GM21619 (cell line): ENCODE measurements around the gene MPZL1.
"Not testable (repeated sequence)": the region's sequence is repeated elsewhere in the genome, so short reads cannot be mapped to it uniquely, and the experiment has no call there.

Experiments
- ATAC-seq: cut with Tn5 transposase; IDR thresholded peaks from one replicate; pipeline ENCODE4 v1.9.1; 2021; ENCODE audit not compliant: unreplicated experiment

Gene MPZL1

DNA sequence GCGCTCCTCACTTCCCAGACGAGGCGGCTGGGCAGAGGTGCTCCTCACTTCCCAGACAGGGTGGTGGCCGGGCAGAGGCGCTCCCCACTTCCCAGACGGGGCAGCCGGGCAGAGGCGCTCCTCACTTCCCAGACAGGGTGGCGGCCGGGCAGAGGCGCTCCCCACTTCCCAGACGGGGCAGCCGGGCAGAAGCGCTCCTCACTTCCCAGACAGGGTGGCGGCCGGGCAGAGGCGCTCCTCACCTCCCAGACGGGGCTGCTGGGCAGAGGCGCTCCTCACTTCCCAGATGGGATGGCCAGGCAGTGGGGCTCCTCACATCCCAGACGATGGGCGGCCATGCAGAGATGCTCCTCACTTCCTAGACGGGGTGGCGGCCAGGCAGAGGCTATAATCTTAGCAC lies 84.5 kb downstream of the MPZL1 start:
- not testable (repeated sequence) for ATAC-seq

DNA sequence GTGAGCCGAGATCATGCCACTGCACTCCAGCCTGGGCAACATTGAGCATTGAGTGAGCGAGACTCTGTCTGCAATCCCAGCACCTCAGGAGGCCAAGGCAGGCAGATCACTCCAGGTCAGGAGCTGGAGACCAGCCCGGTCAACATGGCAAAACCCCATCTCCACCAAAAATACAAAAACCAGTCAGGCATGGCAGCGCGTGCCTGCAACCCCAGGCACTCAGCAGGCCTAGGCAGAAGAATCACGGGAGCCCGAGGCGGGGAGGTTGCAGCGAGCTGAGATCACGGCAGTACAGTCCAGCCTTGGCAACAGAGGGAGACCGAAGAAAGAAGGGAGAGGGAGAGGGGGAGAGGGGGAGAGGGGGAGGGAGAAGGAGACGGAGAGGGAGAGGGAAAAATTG lies 84.9 kb downstream of the MPZL1 start:
- ATAC-seq = not testable (repeated sequence)

DNA sequence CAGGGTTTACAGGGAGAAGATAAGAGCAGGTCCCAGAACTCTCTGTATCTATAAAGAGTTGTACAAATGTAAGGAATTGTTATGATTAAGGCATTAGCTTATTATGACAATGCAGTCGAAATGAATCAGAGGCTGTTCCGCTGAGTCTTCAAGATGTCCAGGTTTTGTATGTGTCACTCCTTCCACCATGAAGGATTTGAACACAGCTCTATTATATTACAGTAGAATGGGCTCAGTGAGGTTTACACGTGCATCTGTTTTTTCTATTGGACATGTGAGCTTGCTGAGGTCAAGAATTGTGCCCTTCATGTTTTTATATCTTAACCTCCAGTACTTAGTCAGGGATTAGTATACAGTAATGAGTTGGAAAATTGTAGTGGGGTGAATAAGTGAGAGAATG lies 86.3 kb downstream of the MPZL1 start:
- ATAC-seq = no peak

DNA sequence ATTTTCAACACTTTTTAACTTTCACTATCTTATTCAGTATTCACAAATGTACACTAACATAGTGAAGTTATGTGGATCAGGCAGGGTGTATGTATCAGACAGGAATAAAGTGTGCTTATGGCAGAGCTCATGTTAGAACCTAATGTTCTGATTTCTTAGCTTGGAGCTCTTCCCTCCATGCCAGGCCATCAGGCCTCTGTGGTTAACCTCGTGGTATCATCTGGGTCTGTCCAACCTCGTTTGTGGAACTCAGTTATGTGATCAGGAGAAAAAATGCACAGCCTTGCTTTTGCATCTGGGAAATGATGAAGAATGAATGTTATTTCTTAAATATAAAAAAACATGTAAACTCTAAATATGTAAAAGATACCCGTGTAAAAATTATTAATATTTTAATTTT lies 86.9 kb downstream of the MPZL1 start:
- no peak for ATAC-seq

DNA sequence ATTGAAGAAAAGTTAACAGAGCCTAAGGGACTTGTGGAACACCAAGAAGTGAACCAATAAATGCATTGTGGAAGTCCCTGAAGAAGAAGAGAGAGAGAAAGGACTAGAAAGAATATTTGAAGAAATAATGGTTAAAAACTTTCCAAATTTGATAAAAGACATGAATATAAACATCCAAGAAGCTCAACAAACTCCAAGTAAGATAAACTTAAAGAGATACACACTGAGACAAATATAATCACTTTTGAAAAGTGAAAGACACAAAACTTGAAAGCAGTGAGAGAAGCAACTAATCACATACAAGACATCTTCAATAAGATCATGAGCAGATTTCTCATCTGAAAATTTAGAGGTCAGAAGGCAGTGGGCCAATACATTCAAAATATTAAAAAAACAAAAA lies 91.2 kb downstream of the MPZL1 start:
- no peak for ATAC-seq

DNA sequence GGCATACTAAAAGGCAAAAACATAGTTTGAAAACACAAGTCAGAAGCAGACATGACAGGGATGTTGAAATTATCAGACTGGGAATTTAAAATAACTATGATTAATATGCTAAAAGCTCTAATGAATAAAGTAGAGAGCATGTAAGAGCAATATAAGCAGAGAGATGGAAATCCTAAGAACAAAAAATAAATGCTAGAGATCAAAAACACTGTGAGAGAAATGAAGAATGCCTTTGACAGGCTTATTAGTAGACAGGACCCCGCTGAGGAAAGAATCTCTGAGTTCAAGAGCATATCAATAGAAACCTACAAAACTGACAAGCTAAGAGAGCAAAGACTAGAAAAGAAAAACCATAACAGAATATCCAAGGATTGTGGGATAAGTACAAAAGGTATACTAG lies 93.9 kb downstream of the MPZL1 start:
- ATAC-seq = no peak

DNA sequence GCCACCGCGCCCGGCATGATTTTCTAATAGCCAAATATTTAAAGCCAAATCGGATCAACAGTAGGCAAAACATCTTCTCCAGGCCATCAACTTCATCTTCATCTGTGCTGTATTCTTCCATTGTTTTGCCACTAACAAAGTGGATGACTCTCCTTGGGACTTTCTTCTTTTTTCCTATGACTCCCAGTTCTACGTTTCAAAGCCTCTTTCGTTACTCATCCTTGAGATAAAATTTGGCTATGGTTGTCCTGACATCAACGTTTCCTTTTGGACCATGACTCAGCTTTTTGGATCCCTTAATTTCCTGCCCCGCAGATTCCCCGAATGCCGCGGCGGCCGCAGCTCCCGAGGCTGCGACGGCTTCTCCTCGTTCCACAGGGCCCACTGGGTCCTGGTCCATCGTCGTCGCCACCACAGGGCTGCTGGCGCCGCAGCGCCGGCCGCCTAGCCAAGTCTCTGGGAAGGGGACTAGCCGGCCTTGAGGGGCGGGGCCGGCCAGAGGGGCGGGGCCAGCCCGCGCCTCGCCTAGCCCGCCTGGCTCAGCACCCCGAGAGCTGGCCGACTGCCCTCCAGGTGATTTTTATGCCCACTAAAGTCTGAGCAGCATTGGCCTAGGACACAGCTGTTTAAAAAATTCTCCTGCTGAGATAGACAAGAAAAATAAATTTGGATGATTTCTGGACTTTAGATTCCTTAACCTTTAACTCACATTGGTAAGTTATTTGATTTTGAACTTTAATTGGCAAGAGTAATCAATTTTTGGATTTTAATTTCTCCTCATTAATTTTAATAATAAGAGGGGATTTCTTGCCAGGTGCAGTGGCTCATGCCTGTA lies 98.3 kb downstream of the MPZL1 start:
- no peak for ATAC-seq

DNA sequence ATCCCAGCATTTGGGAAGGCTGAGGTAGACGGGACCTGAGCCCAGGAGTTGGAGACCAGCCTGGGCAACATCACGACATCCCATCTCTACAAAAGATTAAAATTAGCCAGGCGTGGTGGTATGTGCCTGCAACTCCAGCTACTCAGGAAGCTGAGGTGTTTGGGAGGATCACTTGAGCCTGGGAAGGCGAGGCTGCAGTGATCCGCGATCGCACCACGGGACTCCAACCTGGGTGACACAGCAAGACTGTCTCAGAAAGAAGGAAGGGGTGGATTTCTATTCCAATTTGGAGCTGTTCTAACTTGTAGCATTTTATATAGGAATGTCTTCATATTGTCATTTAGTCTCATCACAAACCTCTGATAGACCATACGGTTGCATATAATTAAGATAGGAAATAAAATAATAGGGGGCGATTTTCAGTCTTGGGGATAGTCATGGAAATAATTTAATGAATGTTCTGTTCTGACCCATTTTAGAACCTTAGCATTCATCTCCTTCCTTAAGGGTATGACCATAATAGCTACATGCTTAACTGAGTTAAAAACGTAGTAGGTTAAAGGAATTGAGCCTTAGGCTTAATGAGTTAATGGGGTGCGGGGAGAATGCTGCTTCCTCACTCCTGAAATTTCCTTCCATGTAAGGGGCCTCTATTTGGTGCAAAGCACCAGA lies 99.0 kb downstream of the MPZL1 start:
- no peak for ATAC-seq

DNA sequence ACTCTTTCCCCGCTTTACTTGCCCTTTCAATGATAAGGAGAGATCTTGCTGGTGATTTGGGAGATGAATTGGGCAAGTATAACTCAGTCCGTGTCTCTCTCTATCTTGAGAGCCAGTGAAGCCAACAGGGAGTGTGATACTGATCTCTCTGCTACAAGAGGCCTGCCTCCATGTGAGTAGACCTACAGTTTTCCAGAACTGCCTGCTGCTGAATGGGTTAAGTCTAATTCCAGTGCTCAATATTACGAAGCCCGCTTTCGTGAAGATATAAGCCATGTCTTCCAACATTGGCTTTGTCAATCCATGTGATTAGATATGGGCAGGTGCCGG lies 99.5 kb downstream of the MPZL1 start:
- ATAC-seq = no peak

DNA sequence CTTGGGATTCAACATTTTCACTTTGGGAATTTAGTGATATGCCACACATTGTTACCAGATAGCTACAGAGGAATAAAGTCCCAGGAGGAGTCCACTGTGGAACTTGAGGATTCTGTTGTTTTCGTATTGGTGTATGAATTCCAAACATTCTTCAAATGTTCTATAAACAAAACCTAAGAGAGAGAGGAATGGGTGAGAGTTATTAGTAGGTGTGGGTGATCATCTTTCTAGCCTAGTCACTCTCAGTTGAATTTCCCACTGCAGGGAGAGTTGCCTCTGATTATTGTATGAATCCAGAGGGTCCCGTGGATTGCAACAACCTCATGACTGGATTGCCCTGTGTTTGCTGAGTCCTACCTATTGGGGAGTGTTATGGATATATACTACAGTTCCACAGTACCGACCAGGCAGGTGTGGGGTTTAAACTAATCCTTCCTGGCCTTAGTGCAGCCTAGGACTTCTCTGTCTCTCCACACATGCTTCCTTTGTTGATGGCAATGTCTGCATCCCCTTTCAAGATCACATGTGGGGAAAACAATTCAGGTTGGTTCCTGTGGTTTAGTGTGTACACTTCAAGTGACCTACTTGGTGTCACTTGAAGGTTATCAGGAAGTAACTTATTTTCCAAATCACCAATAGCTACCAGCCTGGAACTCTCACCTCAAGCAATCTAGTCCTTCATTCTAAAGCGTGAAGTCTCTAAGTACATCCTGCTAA lies 100.3 kb downstream of the MPZL1 start:
- no peak for ATAC-seq

DNA sequence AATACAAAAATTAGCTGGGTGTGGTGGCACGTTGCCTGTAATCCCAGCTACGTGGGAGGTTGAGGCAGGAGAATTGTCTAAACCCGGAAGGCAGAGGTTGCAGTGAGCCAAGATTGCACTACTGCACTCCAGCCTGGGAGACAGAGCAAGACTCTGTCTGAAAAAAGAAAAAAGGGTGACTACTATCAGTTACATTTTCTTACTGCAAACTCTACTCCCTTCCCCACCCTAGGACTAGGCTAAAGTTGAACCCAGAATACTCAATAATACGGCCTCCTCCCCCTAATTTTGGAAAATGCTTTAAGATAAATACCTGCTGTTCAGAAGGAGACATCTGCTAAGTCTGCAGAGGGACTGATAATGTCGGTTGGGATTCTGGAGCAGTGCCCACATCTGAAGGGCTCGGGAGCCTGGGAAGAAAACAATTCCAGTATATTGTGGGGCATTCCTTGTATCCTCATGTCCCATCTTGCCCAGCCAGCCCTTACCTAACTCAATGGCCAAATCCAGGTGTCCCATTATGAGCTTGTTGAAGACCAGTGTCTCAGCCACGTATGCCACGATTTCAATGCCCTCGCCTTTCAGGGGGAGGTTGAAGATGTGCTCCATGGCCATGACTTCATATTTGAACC lies 102.5 kb downstream of the MPZL1 start:
- ATAC-seq = no peak

DNA sequence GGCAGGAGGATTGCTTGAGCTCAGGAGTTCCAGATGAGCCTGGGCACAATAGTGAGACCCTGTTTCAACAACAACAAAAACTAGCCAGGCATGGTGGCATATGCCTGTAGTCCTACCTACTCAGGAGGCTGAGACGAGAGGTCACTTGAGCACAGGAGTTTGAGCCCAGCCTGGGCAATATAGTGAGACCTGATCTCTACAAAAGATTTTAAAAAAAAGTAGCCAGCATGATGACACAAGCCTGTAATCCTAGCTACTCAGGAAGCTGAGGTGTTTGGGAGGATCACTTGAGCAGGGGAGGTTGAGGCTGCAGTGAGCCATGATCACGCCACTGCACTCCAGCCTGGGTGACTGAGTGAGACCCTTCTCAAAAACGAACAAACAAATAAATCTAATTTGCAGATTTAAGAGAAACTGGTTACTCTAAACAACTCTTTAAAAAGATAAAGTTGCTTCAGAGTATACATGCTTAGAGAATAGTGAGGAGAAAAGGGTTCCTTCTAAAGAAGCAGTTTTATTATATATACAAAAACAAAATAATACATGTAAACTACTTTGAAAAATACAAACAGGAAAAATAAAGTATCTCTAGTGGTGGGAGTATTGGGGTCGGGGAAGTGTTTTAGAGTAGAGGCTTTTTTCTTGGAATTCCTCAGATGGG lies 103.8 kb downstream of the MPZL1 start:
- ATAC-seq = no peak

DNA sequence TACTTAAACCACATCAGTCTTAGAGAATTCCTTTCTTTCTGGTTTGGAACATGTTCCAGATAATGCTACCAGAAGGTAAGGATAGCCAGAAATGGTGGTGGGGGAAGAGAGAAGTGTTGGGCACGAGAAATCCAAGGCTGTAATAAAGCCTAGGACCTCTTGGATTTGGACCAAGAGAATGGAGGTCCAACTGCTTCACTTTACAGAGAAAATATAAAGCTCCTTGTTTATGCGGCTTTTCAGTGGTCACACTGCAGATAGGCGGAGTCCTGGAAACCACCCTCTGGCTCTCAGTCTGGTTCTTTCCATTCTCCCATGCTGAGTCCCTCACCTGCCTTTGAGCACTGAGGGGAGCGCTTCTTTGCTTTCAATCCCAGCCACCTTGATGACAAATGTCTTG lies 104.3 kb downstream of the MPZL1 start:
- ATAC-seq = no peak

DNA sequence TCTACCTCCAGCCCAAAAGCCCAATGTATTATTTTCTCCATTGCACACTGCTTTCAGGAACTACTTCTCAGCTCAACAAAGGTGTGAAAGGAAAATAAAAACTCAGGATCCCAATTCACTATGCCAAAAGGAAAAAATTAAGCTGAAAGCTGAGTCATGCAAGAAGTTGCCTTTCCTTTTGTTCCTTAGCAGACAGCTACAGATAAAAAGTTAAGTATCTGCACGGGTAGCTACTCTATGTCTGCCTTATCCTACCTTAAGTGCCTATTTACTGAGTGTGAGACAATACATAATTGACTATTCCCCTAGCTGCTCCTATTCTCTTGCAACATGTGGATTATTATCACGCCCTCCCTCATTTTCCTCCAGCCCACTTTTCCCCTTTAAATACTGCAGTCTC lies 108.1 kb downstream of the MPZL1 start:
- no peak for ATAC-seq

DNA sequence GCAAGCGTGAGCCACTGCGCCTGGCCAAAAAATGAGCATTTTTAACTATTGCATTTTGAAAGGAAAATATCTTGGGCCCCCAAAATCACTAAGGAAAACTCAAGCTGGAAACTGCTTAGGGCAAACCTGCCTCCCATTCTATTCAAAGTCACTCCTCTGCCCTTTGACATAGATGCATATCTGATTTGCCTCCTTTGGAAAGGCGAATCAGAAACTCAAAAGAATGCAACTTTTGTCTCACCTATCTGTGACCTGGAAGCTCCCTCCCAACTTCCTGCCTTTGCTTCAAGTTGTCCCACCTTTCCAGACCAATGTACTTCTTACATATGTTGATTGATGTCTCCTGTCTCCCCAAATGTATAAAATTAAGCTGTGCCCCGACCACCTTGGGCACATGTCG lies 108.9 kb downstream of the MPZL1 start:
- ATAC-seq = not testable (repeated sequence)

DNA sequence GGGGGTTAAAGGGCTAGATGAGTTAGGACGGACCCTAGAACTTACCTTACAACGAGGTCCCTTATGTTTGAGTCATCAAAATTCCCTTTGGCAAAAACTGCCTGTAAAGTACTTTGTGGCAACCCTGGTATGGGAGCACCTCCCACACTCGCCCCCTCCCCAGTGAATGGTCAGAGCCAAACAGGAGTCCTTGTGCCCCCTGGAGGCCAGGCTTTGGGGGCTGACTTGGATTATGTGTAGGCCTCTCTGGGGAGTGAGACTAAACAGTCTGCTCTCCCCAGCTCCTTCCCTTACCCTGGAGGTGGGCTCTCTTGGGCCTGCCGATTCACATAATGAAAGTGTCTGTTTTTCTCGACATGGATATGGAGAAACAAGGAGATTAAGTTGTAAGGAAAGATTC lies 110.9 kb downstream of the MPZL1 start:
- no peak for ATAC-seq

DNA sequence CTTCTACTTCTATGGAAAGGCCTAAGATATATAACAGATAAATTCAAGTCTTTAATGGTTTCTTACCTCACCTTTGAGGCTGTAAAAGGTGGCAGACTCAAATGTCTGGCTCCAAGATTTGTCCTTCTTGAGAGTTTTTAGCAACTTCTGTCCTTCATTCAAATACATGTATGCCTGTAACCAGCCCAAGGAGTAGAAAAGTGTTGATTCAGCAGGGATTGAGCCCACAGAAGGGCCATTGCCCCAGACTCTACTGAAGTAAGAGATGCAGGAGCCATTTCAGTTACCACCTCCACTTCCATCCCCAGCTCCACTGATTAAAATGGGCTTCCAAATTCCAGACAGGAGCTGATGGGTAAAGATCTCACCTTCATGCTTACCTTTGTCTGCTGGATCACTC lies 112.1 kb downstream of the MPZL1 start:
- ATAC-seq = no peak

DNA sequence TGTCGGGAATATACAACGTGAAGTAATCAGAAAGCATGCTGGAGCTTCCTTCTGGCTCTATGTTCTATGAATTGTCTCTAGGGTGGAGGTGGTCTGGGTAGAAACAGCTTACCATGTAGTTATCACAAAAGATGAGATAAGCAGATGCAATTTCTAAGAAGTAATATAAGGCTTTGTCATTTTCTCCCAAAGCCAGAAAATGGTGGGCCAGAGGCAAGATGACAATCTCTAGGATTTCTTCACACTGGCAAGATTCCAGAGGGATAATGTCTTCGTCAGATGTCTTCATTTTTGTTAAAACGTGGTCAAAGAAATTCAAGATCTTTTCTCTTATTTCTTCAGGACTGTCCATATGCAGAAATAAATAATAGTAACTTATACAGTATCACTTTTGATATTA lies 114.4 kb downstream of the MPZL1 start:
- no peak for ATAC-seq

DNA sequence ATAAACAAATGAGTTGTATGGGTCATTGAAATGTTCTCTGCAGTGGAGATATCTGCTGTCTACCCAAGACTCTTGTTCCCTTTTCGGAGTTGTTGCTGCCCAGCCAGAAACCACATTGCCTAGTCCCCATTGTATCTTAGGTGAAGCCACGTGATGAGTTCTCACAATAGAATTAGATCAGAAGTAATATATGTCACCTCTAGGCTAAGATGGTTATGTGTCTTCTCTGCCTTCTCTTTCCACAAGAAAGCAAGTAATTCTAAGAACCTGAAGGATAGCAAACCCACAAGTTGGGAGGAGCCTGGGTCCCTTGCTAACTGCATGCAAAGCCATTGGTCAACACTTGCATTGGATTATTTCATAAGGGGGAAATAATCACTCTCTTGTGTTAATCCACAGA lies 115.5 kb downstream of the MPZL1 start:
- ATAC-seq = no peak

DNA sequence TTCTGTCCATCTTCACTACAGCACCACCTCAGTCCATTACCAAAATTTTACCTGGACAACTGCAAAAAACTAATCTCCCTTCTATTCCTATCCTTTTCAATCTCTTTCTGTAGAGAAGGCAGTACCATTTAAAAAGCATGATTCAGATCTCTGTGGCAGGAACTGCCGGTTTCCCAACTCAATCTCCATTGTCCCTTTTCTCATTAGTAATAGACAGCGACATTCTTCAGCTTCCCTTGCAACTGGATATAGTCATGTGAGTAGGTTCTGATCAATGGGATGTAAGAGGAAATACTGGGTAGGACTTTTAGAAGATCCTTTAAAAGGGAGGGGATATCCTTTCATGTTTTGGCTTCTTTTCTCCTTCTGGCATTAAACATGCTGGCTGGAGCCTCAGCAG lies 117.2 kb downstream of the MPZL1 start:
- no peak for ATAC-seq
